ENCODE data around the gene CEP350.
"Not testable (repeated sequence)": the region's sequence is repeated elsewhere in the genome, so short reads cannot be mapped to it uniquely, and the experiment has no call there.

CEP350 gene

DNA sequence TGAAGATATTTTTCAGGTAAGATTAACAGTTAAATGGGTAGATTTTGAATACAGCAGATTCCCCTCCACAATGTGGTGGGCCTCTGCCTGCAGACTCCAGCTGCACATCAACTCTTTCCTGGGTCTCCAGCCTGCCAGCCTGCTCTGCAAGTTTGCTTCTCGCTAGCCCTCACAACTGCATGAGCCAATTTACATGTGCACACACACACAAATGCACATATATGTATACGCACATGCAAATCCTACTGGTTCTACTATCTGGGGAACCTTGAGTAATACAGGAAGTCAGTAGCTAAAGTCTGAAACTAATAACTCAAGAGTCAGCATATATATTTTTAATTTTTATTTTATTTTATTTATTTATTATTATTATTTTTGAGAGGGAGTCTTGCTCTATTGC is 165.2 kb downstream of the CEP350 start:
- no peak for DNase-seq (ENCODE audit: low spot score)
- in situ Hi-C loops (cut with MboI; ENCODE audit: low sequenced_read_pairs, unreplicated experiment) = no loop called here
- TF ChIP-seq, protein P1, sequence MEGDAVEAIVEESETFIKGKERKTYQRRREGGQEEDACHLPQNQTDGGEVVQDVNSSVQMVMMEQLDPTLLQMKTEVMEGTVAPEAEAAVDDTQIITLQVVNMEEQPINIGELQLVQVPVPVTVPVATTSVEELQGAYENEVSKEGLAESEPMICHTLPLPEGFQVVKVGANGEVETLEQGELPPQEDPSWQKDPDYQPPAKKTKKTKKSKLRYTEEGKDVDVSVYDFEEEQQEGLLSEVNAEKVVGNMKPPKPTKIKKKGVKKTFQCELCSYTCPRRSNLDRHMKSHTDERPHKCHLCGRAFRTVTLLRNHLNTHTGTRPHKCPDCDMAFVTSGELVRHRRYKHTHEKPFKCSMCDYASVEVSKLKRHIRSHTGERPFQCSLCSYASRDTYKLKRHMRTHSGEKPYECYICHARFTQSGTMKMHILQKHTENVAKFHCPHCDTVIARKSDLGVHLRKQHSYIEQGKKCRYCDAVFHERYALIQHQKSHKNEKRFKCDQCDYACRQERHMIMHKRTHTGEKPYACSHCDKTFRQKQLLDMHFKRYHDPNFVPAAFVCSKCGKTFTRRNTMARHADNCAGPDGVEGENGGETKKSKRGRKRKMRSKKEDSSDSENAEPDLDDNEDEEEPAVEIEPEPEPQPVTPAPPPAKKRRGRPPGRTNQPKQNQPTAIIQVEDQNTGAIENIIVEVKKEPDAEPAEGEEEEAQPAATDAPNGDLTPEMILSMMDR (IDR thresholded peaks at IDR 0.05; ENCODE audit: borderline replicate concordance, control extremely low read depth, extremely low read depth, insufficient read depth, missing control alignments) = no peak

DNA sequence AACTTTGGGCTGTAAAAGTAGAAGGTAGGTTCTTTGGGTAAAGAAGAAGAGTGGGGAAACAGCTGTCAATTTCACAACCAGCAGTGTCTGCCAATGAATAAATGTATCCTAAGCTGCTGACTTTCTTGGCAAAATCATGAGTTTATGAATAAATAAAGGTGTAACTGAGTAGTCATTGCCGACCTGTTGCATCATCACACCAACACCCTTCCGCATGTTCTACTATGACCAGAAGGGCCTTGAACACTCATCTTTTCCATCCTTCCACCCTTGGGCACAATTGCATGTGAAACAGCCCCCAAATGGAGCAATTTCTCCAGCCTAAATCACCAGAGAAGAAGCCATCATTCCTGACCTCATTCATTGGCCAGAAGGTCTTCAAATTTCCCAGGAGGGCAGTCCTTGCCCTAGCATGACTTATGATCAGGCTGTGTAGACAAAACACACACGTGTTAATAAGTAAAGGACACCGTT is 168.9 kb downstream of the CEP350 start:
- no peak for DNase-seq (ENCODE audit: low spot score)
- TF ChIP-seq, protein P1 (IDR thresholded peaks at IDR 0.05; ENCODE audit: borderline replicate concordance, control extremely low read depth, extremely low read depth, insufficient read depth, missing control alignments) = no peak
- in situ Hi-C loops (cut with MboI; ENCODE audit: low sequenced_read_pairs, unreplicated experiment) = no loop called here

DNA sequence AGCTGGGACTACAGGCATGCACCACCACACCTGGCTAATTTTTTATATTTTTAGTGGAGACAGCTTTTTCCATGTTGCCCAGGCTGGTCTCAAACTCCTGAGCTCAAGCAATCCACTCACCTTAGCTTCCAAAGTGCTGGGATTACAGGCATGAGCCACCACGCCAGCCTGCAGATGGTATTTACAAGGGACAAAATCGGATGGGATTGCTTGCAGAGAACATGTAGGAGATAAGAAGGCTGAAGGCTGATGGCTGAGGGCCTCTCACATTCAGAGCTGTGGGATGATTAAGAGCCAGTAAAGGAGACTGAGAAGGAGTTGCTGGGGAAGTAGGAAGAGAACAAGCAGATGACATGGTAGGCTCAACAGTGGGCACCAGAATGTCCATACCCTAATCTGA is 176.0 kb downstream of the CEP350 start:
- TF ChIP-seq, protein P1 (IDR thresholded peaks at IDR 0.05; ENCODE audit: borderline replicate concordance, control extremely low read depth, extremely low read depth, insufficient read depth, missing control alignments) = no peak
- in situ Hi-C loops (cut with MboI; ENCODE audit: low sequenced_read_pairs, unreplicated experiment) = no loop called here
- no peak for DNase-seq (ENCODE audit: low spot score)

DNA sequence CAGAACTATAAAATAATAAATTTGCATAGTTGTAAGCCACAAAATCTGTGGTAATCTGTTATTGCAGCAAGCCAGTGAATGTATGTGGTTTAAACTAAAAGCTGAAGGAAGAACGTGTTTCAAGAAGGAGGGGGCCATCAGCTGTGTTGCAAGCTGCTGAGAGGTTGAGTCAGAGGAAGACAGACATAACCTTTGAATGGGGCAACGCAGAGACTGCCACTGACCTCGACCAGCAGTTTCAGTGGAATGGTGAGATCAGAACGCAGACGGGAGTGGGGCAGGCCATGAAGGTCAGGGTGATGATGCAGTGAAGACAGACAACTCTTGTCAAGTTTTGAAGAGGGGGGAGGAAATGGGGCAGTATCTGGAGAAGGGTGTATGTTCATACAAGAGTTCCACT is 176.9 kb downstream of the CEP350 start:
- in situ Hi-C loops (cut with MboI; ENCODE audit: low sequenced_read_pairs, unreplicated experiment) = no loop called here
- DNase-seq (ENCODE audit: low spot score) = no peak
- TF ChIP-seq, protein P1 (IDR thresholded peaks at IDR 0.05; ENCODE audit: borderline replicate concordance, control extremely low read depth, extremely low read depth, insufficient read depth, missing control alignments) = no peak

DNA sequence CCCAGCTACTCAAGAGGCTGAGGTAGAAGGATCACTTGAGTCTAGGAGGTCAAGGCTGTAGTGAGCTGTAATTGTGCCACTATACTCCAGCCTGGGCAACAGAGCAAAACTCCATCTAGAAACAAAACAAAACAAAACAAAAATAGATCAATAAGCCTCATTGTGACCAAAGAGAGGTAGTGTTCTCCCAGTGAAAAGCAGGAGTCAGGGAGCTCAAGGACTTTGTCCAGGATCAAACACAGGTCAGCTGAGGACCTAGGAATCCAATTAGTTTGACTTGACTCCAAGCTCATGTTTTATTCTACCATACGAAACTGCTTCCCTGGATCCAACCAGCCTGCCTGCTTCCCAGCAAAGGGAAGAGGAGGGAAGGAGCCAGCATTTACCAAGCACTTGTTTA is 178.6 kb downstream of the CEP350 start:
- in situ Hi-C loops (cut with MboI; ENCODE audit: low sequenced_read_pairs, unreplicated experiment) = no loop called here
- no peak for DNase-seq (ENCODE audit: low spot score)
- TF ChIP-seq, protein P1 (IDR thresholded peaks at IDR 0.05; ENCODE audit: borderline replicate concordance, control extremely low read depth, extremely low read depth, insufficient read depth, missing control alignments) = no peak

DNA sequence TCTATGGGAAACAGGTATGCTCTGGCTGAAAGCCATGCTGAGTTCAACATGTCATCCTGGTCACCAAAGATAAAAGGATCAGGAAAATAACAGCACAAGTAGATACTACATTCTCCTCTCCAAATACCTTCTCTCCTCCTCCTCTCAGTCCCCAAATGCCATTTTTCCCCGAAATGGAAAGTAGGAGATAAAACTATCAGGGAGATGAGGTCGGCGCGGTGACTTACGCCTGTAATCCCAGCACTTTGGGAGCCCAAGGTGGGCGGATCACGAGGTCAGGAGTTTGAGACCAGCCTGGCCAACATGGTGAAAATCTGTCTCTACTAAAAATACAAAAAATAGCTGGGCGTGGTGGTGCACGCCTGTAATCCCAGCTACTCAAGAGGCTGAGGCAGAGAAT is 179.1 kb downstream of the CEP350 start:
- in situ Hi-C loops (cut with MboI; ENCODE audit: low sequenced_read_pairs, unreplicated experiment); DNase-seq (ENCODE audit: low spot score): not testable (repeated sequence)

DNA sequence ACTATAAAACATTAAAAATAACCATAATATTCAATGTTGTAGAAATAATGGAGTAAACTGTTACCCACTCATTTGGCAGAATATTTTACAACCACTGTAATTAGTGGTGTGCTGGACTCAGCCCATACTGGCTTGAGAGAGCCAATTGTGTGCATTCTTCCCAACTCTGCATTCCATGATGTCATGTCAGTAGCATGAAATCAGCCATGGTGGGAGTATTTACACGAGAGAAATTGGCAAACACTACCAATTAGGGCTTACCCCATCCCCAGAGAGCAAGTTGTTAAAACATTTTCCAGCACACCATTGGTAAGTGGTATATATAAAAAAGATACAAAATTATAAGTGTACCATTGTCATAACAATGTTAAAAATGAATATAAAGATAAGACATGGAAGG is 180.9 kb downstream of the CEP350 start:
- in situ Hi-C loops (cut with MboI; ENCODE audit: low sequenced_read_pairs, unreplicated experiment) = no loop called here
- no peak for DNase-seq (ENCODE audit: low spot score)
- TF ChIP-seq, protein P1 (IDR thresholded peaks at IDR 0.05; ENCODE audit: borderline replicate concordance, control extremely low read depth, extremely low read depth, insufficient read depth, missing control alignments) = no peak
